ENCODE results near the gene TRABD2B. TPM values are rescaled to one million over a fixed set of nuclear protein-coding genes. Genes with fewer than 3 reads are reported as not detected.

TRABD2B gene
- total RNA-seq, 1 donor from 2014 or later = 11.2 TPM

GRCh38 chr1:47725000-47725473 lies 272.1 kb downstream of the TRABD2B start:
- DNase-seq (ENCODE audit: low spot score) = no peak

GRCh38 chr1:47724432-47724999 lies 272.7 kb downstream of the TRABD2B start:
- DNase-seq (ENCODE audit: low spot score) = no peak

GRCh38 chr1:47722909-47723580 lies 274.1 kb downstream of the TRABD2B start:
- DNase-seq (ENCODE audit: low spot score) = no peak

- no peak for DNase-seq (ENCODE audit: low spot score)
Measured at GRCh38 chr1:47722101-47722500, 275.1 kb downstream of the TRABD2B start.

- DNase-seq (ENCODE audit: low spot score) = no peak
Measured at GRCh38 chr1:47720111-47720510, 277.1 kb downstream of the TRABD2B start.

- DNase-seq (ENCODE audit: low spot score) = peak; percentile 50
Measured at GRCh38 chr1:47717341-47717740, 279.8 kb downstream of the TRABD2B start.

- DNase-seq (ENCODE audit: low spot score) = no peak
Measured at GRCh38 chr1:47713975-47714767, 283.0 kb downstream of the TRABD2B start.

- DNase-seq (ENCODE audit: low spot score) = no peak
Measured at GRCh38 chr1:47713333-47713953, 283.7 kb downstream of the TRABD2B start.

GRCh38 chr1:47712596-47713299 lies 284.4 kb downstream of the TRABD2B start:
- DNase-seq (ENCODE audit: low spot score) = no peak

GRCh38 chr1:47711848-47712492 lies 285.2 kb downstream of the TRABD2B start:
- no peak for DNase-seq (ENCODE audit: low spot score)

- no peak for DNase-seq (ENCODE audit: low spot score)
Measured at GRCh38 chr1:47711184-47711847, 285.9 kb downstream of the TRABD2B start.

Other genes starting within 250 kb of the TRABD2B start
- gene SLC5A9, start 225.3 kb upstream of the TRABD2B start, total RNA-seq = 15.2 TPM

Data from mucosa of gallbladder (tissue), 1 donor.